HepG2 (cell line): ENCODE results near the gene CATSPERD. TPM values are rescaled to one million over a fixed set of nuclear protein-coding genes. Genes with fewer than 3 reads are reported as not detected.

Experiments
- BHLHE40 ChIP-seq: IDR thresholded peaks from 2 replicates; pipeline ENCODE4 v1.6.1; 2011; ENCODE audit warnings: low read length, improper control_type of control experiment
- DDIT3 ChIP-seq: sonication (generic); formaldehyde crosslinking; IDR thresholded peaks from 2 replicates; pipeline ENCODE4 v1.4.0; 2020; ENCODE audit warnings: mild to moderate bottlenecking, missing genetic modification reagents
- GZF1 ChIP-seq: sonication (generic); formaldehyde crosslinking; IDR thresholded peaks from 2 replicates; pipeline ENCODE4 v1.5.1; 2020; ENCODE audit warnings: mild to moderate bottlenecking, missing genetic modification reagents
- HDAC2 ChIP-seq: sonication (generic); formaldehyde crosslinking; IDR thresholded peaks from 2 replicates; pipeline ENCODE4 v1.4.0; 2020; ENCODE audit warnings: missing genetic modification reagents
- HNF4G ChIP-seq, 2 experiments: sonication (generic) in 1 of 2; formaldehyde crosslinking in 1 of 2; IDR thresholded peaks; 2 replicates each; pipeline versions ENCODE4 v1.4.0 to v1.6.1; 2011 to 2020; ENCODE audit warnings: borderline replicate concordance in 2 of 2, low read depth in 2 of 2, mild to moderate bottlenecking in 2 of 2, low read length in 1 of 2, missing genetic modification reagents in 1 of 2, moderate library complexity in 1 of 2
- JUNB ChIP-seq: sonication (generic); formaldehyde crosslinking; IDR thresholded peaks from 2 replicates; pipeline ENCODE4 v1.8.0; 2022; ENCODE audit warnings: missing genetic modification reagents, mild to moderate bottlenecking, borderline replicate concordance
- MTF2 ChIP-seq: sonication (generic); formaldehyde crosslinking; IDR thresholded peaks from 2 replicates; pipeline ENCODE4 v1.5.0; 2020; ENCODE audit warnings: missing genetic modification reagents, borderline replicate concordance
- NFAT5 ChIP-seq: sonication (generic); formaldehyde crosslinking; IDR thresholded peaks from 2 replicates; pipeline ENCODE4 v1.4.0; 2020; ENCODE audit warnings: missing genetic modification reagents
- PATZ1 ChIP-seq: sonication (generic); formaldehyde crosslinking; IDR thresholded peaks from 2 replicates; pipeline ENCODE4 v1.4.0; 2020; ENCODE audit warnings: missing genetic modification reagents
- SOX13 ChIP-seq, 3 experiments: fragments of 450-650 bp in 1 of 3; sonication (generic) in 1 of 3; formaldehyde crosslinking in 1 of 3; IDR thresholded peaks in 2 of 3; conservative IDR thresholded peaks in 1 of 3; 2 replicates each; pipeline versions ENCODE4 v1.5.0 to v1.6.1; 2016 to 2020; ENCODE audit warnings: antibody characterized with exemption in 1 of 3, mild to moderate bottlenecking in 1 of 3, missing compliant biosample characterization in 1 of 3, missing genetic modification reagents in 1 of 3, moderate library complexity in 1 of 3
- SOX6 ChIP-seq, 2 experiments: fragments of 450-650 bp in 1 of 2; sonication (generic) in 1 of 2; formaldehyde crosslinking in 1 of 2; IDR thresholded peaks; 2 replicates each; pipeline versions ENCODE4 v1.4.0 to v1.6.1; 2017 to 2020; ENCODE audit warnings: antibody characterized with exemption in 1 of 2, mild to moderate bottlenecking in 1 of 2, missing genetic modification reagents in 1 of 2
- TRIM22 ChIP-seq: fragments of 450-650 bp; IDR thresholded peaks from 2 replicates; pipeline ENCODE4 v1.6.1; 2017
- ZMYM4 ChIP-seq: sonication (generic); formaldehyde crosslinking; IDR thresholded peaks from 2 replicates; pipeline ENCODE4 v1.8.1; 2023; ENCODE audit warnings: mild to moderate bottlenecking, missing genetic modification reagents
- ZNF317 ChIP-seq: sonication (generic); formaldehyde crosslinking; IDR thresholded peaks from 2 replicates; pipeline ENCODE4 v1.5.0; 2020; ENCODE audit warnings: mild to moderate bottlenecking, missing genetic modification reagents
- ZNF543 ChIP-seq: sonication (generic); formaldehyde crosslinking; IDR thresholded peaks from 2 replicates; pipeline ENCODE4 v1.4.0; 2020; ENCODE audit warnings: mild to moderate bottlenecking, missing genetic modification reagents
- ZNF614 ChIP-seq: IDR thresholded peaks from 2 replicates; pipeline ENCODE4 v1.6.1; 2018; ENCODE audit warnings: missing biosample characterization, missing genetic modification reagents, inconsistent platforms, borderline replicate concordance
- ZNF672 ChIP-seq: sonication (generic); formaldehyde crosslinking; IDR thresholded peaks from 2 replicates; pipeline ENCODE4 v1.8.1; 2022; ENCODE audit warnings: missing genetic modification reagents
- ZNF766 ChIP-seq: sonication (generic); formaldehyde crosslinking; IDR thresholded peaks from 2 replicates; pipeline ENCODE4 v1.5.0; 2020; ENCODE audit warnings: missing genetic modification reagents, borderline replicate concordance
- ZNF773 ChIP-seq: sonication (generic); formaldehyde crosslinking; IDR thresholded peaks from 2 replicates; pipeline ENCODE4 v1.4.0; 2020; ENCODE audit warnings: missing genetic modification reagents, borderline replicate concordance
- polyA plus RNA-seq, 8 experiments: library from polyadenylated mRNA; depleted of rRNA in 3 of 8; stranded (reverse) in 7 of 8; unstranded in 1 of 8; fragments of >200 nt; fragmentation: Illumina TruSeq in 4 of 8; extraction: Trizol in 4 of 8; gene quantifications; 2 replicates each; pipeline versions ENCODE4 v1.2.1 to v1.2.3, GENCODE V29; 2011 to 2016; ENCODE audit warnings: low read depth in 4 of 8, missing spikeins in 1 of 8, mixed read lengths in 1 of 8; ENCODE audit not compliant: insufficient read depth in 1 of 8
- total RNA-seq, 5 experiments: library from RNA; depleted of rRNA; stranded (reverse); fragments of >200 nt; fragmentation: Illumina TruSeq; extraction: Trizol; gene quantifications; 2 replicates each; pipeline ENCODE4 v1.2.3, GENCODE V29; 2016; ENCODE audit warnings: low read depth in 1 of 5

Gene CATSPERD
- total and polyA plus RNA-seq, 2 of the 13 experiments (the other 11 are each of a cell fraction or from before 2014, with no cell fraction given), result 0.04 TPM; not detected in 1

- no peak for TF ChIP-seq DDIT3 (CRISPR knock-in tag)
- peak; percentile 57 for TF ChIP-seq ZNF543 (CRISPR knock-in tag)
- TF ChIP-seq ZNF672 (CRISPR knock-in tag), result no peak
- TF ChIP-seq PATZ1 (CRISPR knock-in tag), result peak; percentile 84
- no peak for TF ChIP-seq GZF1 (CRISPR knock-in tag)
- peak; percentile 97 for TF ChIP-seq ZMYM4 (CRISPR knock-in tag)
- peak; percentile 87 for TF ChIP-seq ZNF614 (CRISPR knock-in tag)
- peak; percentile 80 for TF ChIP-seq HDAC2
- TF ChIP-seq ZNF317 (CRISPR knock-in tag), result 0 out of 2 replicates have a peak, but pooled peaks have one; percentile 32
- TF ChIP-seq BHLHE40, result peak; percentile 23; the same call in 1 of the 2 replicates
- TF ChIP-seq TRIM22, result no peak
- peak; percentile 72; the same call in 1 of the 2 replicates for TF ChIP-seq JUNB (CRISPR knock-in tag)
- no peak for TF ChIP-seq NFAT5 (CRISPR knock-in tag)
- no peak for TF ChIP-seq ZNF766 (CRISPR knock-in tag)
- peak; percentile 73; the same call in 1 of the 2 replicates for TF ChIP-seq SOX13 (IDR thresholded peaks at IDR 0.05)
- TF ChIP-seq SOX13 (CRISPR knock-in tag; conservative IDR thresholded peaks at IDR 0.05 in 1 of 2, IDR thresholded peaks at IDR 0.05 in 1 of 2), result 0 out of 4 replicates have a peak, but pooled peaks of 1 of the 2 experiments have one; percentile 20
- TF ChIP-seq ZNF773 (CRISPR knock-in tag), result no peak
- peak; percentile 23; the same call in 1 of the 2 replicates for TF ChIP-seq HNF4G (IDR thresholded peaks at IDR 0.05; ENCODE audit: borderline replicate concordance, low read depth, low read length)
- peak; percentile 39; the same call in 1 of the 2 replicates for TF ChIP-seq HNF4G (CRISPR knock-in tag; IDR thresholded peaks at IDR 0.05; ENCODE audit: borderline replicate concordance, low read depth)
- TF ChIP-seq SOX6 (IDR thresholded peaks at IDR 0.05), result no peak
- peak; percentile 77 for TF ChIP-seq SOX6 (CRISPR knock-in tag; IDR thresholded peaks at IDR 0.05)
- TF ChIP-seq MTF2 (CRISPR knock-in tag), result no peak
These were observed 107.6 kb downstream of the CATSPERD start (continued) for GRCh38 chr19:5827891-5828660.
